HG03565 (cell line): ENCODE measurements around the gene B4GALT5.
A peak's percentile ranks its signal among the peaks of the same experiment; 100 is the strongest.
"Not testable (repeated sequence)": the region's sequence is repeated elsewhere in the genome, so short reads cannot be mapped to it uniquely, and the experiment has no call there.

ENCODE experiments used
- ATAC-seq: cut with Tn5 transposase; IDR thresholded peaks from one replicate; pipeline ENCODE4 v1.9.1; 2021; ENCODE audit warnings: mild to moderate bottlenecking, moderate library complexity; ENCODE audit not compliant: unreplicated experiment

Gene B4GALT5

GRCh38 chr20:49633023-49633422, 80.7 kb downstream of the B4GALT5 start:
- no peak for ATAC-seq

DNA sequence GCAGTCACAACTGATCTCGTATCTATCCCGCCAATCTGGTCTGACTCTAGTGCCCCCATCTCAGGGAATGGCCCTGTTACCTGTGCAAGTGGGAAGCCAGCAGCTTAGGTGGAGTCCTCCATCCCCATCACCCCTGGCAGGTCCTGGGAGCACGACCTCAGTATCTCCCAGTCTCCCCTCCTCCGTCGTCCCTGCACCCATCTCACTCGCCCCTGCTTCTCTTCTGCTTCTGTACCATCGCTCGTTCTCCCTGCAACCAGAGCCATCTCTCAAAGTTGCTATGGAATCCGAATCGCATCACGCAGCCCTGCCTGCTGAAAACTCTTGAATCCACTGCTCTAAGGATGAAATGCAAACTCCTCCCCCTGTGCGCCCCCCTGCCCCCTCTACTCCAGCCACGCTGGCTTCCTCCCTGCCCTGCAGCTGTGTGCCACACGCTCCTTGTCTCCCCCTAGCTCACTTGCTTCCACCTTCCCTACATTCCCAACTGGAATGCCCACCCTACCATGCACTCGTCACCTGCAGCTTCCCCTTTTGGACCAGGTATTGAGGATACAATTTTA, 81.7 kb downstream of the B4GALT5 start:
- ATAC-seq, result no peak

- peak; percentile 19 for ATAC-seq
These were observed 82.5 kb downstream of the B4GALT5 start for GRCh38 chr20:49631061-49631716.

GRCh38 chr20:49630396-49630951, 83.2 kb downstream of the B4GALT5 start:
- ATAC-seq, result peak; percentile 63

- ATAC-seq, result no peak
These were observed 84.1 kb downstream of the B4GALT5 start for GRCh38 chr20:49629606-49630005.

DNA sequence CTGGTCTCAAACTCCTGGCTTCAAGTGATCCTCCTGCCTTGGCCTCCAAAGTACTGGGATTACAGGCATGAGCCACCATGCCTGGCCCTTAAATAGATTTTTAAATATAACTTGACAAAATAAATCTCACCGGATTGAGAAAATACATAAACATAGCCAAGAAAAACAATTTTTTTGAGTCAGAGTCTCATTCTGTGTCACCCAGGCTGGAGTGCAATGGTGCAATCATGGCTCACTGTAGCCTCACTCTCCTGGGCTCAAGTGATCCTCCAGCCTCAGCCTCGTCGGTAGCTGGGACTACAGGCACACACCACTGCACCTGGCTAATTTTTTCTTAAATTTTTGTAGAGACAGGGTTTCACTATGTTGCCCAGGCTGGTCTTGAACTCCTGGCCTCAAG, 85.4 kb downstream of the B4GALT5 start:
- not testable (repeated sequence) for ATAC-seq

GRCh38 chr20:49627329-49627761, 86.3 kb downstream of the B4GALT5 start:
- no peak for ATAC-seq

GRCh38 chr20:49624988-49625387, 88.7 kb downstream of the B4GALT5 start:
- not testable (repeated sequence) for ATAC-seq

GRCh38 chr20:49624317-49624716, 89.4 kb downstream of the B4GALT5 start:
- no peak for ATAC-seq

DNA sequence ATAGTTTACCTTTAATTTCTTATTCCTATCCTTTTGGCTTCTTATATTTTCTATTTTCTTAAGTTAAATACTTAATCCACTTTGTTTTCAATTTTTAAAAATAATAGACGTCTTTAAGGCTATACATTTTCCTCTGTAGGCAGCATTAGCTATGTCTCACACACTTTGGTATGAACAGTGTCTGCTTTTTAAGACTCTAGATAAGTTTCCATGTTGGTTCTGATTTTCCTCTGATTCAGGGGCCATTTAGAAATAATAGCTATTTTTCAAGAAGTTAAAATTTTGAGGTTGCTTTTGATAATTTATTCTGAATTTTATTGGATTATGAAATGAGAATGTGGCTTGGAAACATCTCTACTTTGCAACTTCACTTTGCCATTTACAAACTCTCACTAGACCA, 91.4 kb downstream of the B4GALT5 start:
- ATAC-seq, result no peak

DNA sequence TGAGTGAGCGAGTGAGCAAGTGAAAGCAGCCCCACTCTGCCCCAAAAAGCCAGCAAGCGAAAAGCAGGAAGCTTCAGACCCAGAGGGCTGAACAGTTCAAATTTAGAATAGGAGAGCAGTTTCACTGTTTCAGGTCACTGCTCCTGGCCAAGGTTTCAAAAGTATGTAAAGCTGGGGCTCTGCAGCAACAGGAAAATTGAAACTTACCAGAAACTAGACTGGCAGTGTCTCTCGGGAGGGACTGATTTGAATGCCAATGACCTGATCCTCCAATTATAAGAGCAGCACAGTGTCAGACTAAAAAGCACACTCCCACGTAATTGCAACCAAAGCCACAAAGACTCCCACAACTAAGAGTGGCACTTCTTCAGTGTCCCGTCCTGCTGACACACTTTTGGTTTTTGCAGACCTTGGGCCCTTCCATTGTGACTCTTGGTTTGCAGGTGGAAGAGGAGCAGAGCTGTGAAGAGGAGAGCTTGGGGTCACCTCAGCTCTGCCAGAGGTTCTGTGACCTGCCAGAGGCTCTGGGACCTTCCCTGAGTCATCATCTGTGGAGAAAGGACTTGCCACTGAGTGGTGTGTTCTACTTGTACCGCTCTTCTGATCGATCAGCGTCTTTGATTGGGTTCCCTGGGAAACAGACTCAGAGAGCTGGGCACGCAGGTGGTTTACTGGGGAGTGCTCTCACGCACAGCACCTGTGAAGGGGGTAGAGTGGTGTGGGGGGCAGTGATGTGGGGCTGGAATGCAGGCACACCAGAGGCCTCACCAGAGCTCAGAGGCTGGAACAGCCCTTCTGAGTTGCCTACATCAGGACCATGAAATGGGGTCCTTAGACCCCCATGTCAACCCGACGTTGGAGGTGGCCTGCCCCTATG, 93.1 kb downstream of the B4GALT5 start:
- peak; percentile 86 for ATAC-seq

- no peak for ATAC-seq
These were observed 94.3 kb downstream of the B4GALT5 start for GRCh38 chr20:49619113-49620048.

DNA sequence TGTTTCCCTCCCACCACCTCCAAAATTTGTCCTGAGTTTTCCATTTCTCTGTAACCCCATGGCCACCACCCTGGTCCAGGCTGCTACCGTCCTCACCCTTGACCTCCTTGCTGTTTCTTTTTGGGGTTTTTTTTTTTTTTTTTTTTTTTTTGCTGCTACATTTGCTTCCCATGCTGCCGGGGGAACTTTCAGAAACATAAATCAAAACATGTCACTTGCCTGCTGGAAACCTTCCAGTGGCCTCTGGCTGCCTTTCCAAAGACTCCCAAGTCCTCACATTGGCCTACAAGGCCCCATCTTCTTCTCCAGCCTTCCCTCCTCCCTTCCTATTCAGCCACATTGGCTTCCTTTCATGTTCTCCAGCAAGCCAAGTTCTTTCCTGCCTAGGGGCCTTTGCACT, 95.4 kb downstream of the B4GALT5 start:
- no peak for ATAC-seq

GRCh38 chr20:49617394-49617793, 96.3 kb downstream of the B4GALT5 start:
- not testable (repeated sequence) for ATAC-seq

DNA sequence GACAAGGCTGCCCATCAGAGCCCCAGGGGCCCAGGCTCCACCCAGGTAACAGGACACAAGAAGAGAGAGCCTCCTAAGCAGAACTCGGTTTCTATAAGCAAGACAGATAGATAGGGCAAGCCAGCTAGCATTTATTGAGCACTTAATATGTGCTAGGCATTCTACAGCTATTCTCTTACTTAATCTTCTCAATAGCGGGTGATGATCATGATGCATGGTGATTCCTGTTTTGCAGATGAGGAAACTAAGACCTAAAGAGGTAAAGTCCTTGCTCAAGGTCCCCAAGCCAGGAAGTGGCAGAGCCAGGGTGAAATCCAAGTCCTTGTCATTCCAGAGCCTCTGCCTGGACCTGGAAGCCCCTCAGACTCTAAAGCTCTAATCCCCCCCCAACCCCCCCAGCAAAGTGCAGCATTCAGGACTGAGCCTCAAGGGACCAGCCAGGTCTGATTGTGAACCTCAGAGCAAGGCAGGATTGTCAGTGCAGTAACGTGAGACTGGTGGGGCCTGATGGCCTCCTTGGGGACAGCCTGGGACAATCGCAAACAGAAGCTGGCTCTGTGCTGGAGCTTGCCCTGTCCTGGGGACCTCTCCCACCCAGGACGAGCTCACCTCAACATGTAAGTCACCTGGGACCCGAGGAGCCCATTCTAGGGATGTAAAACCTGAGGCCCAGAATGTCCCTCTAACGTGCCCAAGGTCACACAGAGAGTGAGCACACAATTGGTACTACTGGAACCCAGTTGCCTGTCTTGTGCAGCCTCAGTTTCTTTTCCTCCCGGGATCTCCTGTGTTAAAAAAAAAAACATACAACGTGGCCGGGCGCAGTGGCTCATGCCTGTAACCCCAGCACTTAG, 97.3 kb downstream of the B4GALT5 start:
- ATAC-seq, result no peak

- ATAC-seq, result no peak
These were observed 98.1 kb downstream of the B4GALT5 start for GRCh38 chr20:49615401-49616153.

- ATAC-seq, result not testable (repeated sequence)
These were observed 98.7 kb downstream of the B4GALT5 start for GRCh38 chr20:49615051-49615400.

- ATAC-seq, result no peak
These were observed 99.2 kb downstream of the B4GALT5 start for GRCh38 chr20:49614338-49615050.
